ENCODE data around the gene TBC1D10B.

- no peak for TF ChIP-seq POLR2A (IDR thresholded peaks at IDR 0.05)
- no peak for TF ChIP-seq CTCF (IDR thresholded peaks at IDR 0.05)
These were observed 11.1 kb downstream of the TBC1D10B start for GRCh38 chr16:30358990-30359870.
